GM23338 (cell line): Measurements from ENCODE around the gene KIAA1755. TPM values are rescaled to one million over a fixed set of nuclear protein-coding genes. Genes with fewer than 3 reads are reported as not detected.

ENCODE experiments used
- ATAC-seq: fragments of 200-7000 bp; cut with Tn5 transposase; 3 replicates; pipeline ENCODE4 v1.9.1; 2020
- DNase-seq: peaks from one replicate; pipeline ENCODE4 v3.0.0-alpha.2; 2015; ENCODE audit warnings: low spot score
- H2AFZ ChIP-seq: fragments of 200-600 bp; sonication (generic); 2 replicates; pipeline ENCODE4 v1.8.0; 2016; ENCODE audit warnings: antibody characterized with exemption, mild to moderate bottlenecking, moderate library complexity
- H3F3A ChIP-seq: fragments of 200-600 bp; sonication (generic); replicated peaks from 2 replicates; pipeline ENCODE4 v1.8.0; 2017; ENCODE audit warnings: antibody characterized with exemption, mixed run types, low read depth
- H3K27ac ChIP-seq: fragments of 200-600 bp; sonication (generic); 2 replicates; pipeline ENCODE4 v1.6.1; 2016; ENCODE audit warnings: low read depth
- H3K27me3 ChIP-seq: fragments of 200-600 bp; sonication (generic); 2 replicates; pipeline ENCODE4 v1.8.0; 2016; ENCODE audit warnings: mild to moderate bottlenecking, mixed run types, moderate library complexity; ENCODE audit not compliant: insufficient read depth
- H3K36me3 ChIP-seq: fragments of 200-600 bp; sonication (generic); 2 replicates; pipeline ENCODE4 v1.8.0; 2016; ENCODE audit warnings: mild to moderate bottlenecking; ENCODE audit not compliant: insufficient read depth
- H3K4me1 ChIP-seq: fragments of 200-600 bp; sonication (generic); 2 replicates; pipeline ENCODE4 v1.8.0; 2016; ENCODE audit warnings: mild to moderate bottlenecking, moderate library complexity; ENCODE audit not compliant: insufficient read depth
- H3K4me2 ChIP-seq: fragments of 200-600 bp; sonication (generic); 2 replicates; pipeline ENCODE4 v1.7.1; 2017; ENCODE audit warnings: mixed run types
- H3K4me3 ChIP-seq: fragments of 200-600 bp; sonication (generic); 2 replicates; pipeline ENCODE4 v1.6.1; 2016; ENCODE audit warnings: mixed run types
- H3K79me2 ChIP-seq: fragments of 200-600 bp; sonication (generic); replicated peaks from 2 replicates; pipeline ENCODE4 v1.8.0; 2017; ENCODE audit warnings: mild to moderate bottlenecking; ENCODE audit not compliant: insufficient read depth
- H3K9me2 ChIP-seq: fragments of 200-600 bp; sonication (generic); 2 replicates; pipeline ENCODE4 v1.8.0; 2017; ENCODE audit not compliant: insufficient read depth
- H4K20me1 ChIP-seq: fragments of 200-600 bp; sonication (generic); replicated peaks from 2 replicates; pipeline ENCODE4 v1.8.0; 2017; ENCODE audit warnings: mild to moderate bottlenecking; ENCODE audit not compliant: insufficient read depth
- H3K27ac Mint-ChIP-seq: 2 replicates; pipeline ENCODE4 v1.8.0; 2020; ENCODE audit warnings: inconsistent platforms, mild to moderate bottlenecking, moderate library complexity, mixed read lengths
- H3K27me3 Mint-ChIP-seq: 3 replicates; pipeline ENCODE4 v1.8.0; 2022; ENCODE audit warnings: low read depth, mild to moderate bottlenecking, moderate library complexity, mixed read lengths, inconsistent platforms; ENCODE audit not compliant: insufficient read depth, poor library complexity
- H3K36me3 Mint-ChIP-seq: 3 replicates; pipeline ENCODE4 v1.8.0; 2021; ENCODE audit warnings: low read depth, mild to moderate bottlenecking, inconsistent platforms, moderate library complexity, mixed read lengths
- H3K4me1 Mint-ChIP-seq: 3 replicates; pipeline ENCODE4 v1.8.0; 2020; ENCODE audit warnings: mild to moderate bottlenecking, inconsistent platforms, mixed read lengths
- H3K4me3 Mint-ChIP-seq: 3 replicates; pipeline ENCODE4 v1.8.0; 2021; ENCODE audit warnings: moderate library complexity, mild to moderate bottlenecking, inconsistent platforms, mixed read lengths
- H3K9me3 Mint-ChIP-seq: 3 replicates; pipeline ENCODE4 v1.8.0; 2020; ENCODE audit warnings: moderate library complexity, mild to moderate bottlenecking, inconsistent platforms, mixed read lengths
- CREB1 ChIP-seq: fragments of 250-450 bp; sonication (Bioruptor Pico); IDR thresholded peaks from 2 replicates; pipeline ENCODE4 v1.5.0; 2020; ENCODE audit warnings: low read depth, mild to moderate bottlenecking, moderate library complexity
- EZH2 ChIP-seq: fragments of 200-600 bp; sonication (generic); IDR thresholded peaks from one replicate; pipeline ENCODE4 v1.8.0; 2017; ENCODE audit warnings: antibody characterized with exemption, mild to moderate bottlenecking, low read depth; ENCODE audit not compliant: unreplicated experiment
- EZH2phosphoT487 ChIP-seq: fragments of 200-600 bp; sonication (generic); IDR thresholded peaks from one replicate; pipeline ENCODE4 v1.8.1; 2018; ENCODE audit warnings: antibody characterized with exemption; ENCODE audit not compliant: unreplicated experiment
- JUNB ChIP-seq: IDR thresholded peaks from one replicate; pipeline ENCODE4 v1.6.1; 2016; ENCODE audit warnings: antibody characterized with exemption; ENCODE audit not compliant: unreplicated experiment
- POLR2AphosphoS5 ChIP-seq: IDR thresholded peaks from 2 replicates; pipeline ENCODE4 v1.6.1; 2016; ENCODE audit warnings: antibody characterized with exemption, low read depth
- STAT1 ChIP-seq: IDR thresholded peaks from one replicate; pipeline ENCODE4 v1.6.1; 2016; ENCODE audit warnings: antibody characterized with exemption; ENCODE audit not compliant: unreplicated experiment
- ZNF114 ChIP-seq: fragments of 250-450 bp; sonication (Bioruptor Pico); IDR thresholded peaks from 2 replicates; pipeline ENCODE4 v1.5.0; 2020; ENCODE audit warnings: mild to moderate bottlenecking, moderate library complexity
- ZNF331 ChIP-seq: fragments of 250-450 bp; sonication (Bioruptor Pico); IDR thresholded peaks from 2 replicates; pipeline ENCODE4 v1.5.0; 2020; ENCODE audit warnings: low read depth, mild to moderate bottlenecking, moderate library complexity
- polyA plus RNA-seq: library from polyadenylated mRNA; unstranded; fragments of >200 nt; fragmentation: Nextera tagmentation; extraction: Ambion mirVana; gene quantifications from 2 replicates; pipeline ENCODE4 v1.2.1, GENCODE V29; 2016
- total RNA-seq: library from RNA; depleted of rRNA; stranded (reverse); fragments of >200 nt; shearing (Covaris generic); gene quantifications from 2 replicates; pipeline ENCODE4 v1.2.3, GENCODE V29; 2014
- TF ChIP-seq, protein P1 (sequence below): IDR thresholded peaks from 2 replicates; pipeline ENCODE4 v1.6.1; 2016; ENCODE audit warnings: antibody characterized with exemption
- TF ChIP-seq, protein P2 (sequence below): fragments of 250-450 bp; sonication (Bioruptor Pico); IDR thresholded peaks from 2 replicates; pipeline ENCODE4 v1.5.0; 2020; ENCODE audit warnings: mild to moderate bottlenecking, moderate library complexity
- TF ChIP-seq, protein P3 (sequence below): IDR thresholded peaks from one replicate; pipeline ENCODE4 v1.6.1; 2018; ENCODE audit warnings: antibody characterized with exemption; ENCODE audit not compliant: unreplicated experiment
- TF ChIP-seq, protein P4 (sequence below), 2 experiments: fragments of 200-600 bp in 1 of 2; sonication (generic) in 1 of 2; conservative IDR thresholded peaks; 2 replicates each; pipeline versions ENCODE4 v1.5.1 to v1.6.1; 2016 to 2017; ENCODE audit warnings: antibody characterized with exemption in 2 of 2, low read depth in 2 of 2, mild to moderate bottlenecking in 2 of 2, moderate library complexity in 1 of 2

The KIAA1755 gene
- total and polyA plus RNA-seq, 2 experiments from 2014 or later = 0.28 TPM; not detected in 1

DNA sequence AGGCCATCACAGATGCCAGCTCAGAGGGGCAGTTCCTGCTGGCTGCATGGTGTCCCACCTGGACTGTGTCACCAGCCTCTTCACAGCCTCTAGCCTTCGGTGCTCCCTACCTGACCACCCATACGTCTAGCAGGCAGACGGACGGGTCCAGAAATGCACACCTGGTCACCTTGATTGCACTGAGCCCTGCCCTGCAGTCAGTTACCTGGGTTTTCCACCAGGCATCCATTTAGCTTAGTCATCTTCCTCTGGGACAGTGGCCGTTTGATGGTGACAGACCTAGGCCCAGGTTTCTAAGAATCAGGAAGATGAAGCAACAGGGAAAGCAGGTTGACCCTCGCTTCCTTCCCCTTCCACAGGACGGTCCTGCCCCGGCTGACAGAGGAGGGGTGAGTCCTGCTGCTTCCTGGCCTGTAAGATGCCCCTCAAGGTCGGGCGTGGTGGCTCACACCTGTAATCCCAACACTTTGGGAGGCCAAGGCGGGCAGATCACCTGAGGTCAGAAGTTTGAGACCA is 33.6 kb upstream of the KIAA1755 start:
- TF ChIP-seq STAT1 (no peak), POLR2AphosphoS5 (no peak), CREB1 (no peak), EZH2 (no peak), ZNF114 (CRISPR knock-in tag) (no peak), ZNF331 (no peak), EZH2phosphoT487 (no peak), JUNB (no peak)
- TF ChIP-seq, protein P1, sequence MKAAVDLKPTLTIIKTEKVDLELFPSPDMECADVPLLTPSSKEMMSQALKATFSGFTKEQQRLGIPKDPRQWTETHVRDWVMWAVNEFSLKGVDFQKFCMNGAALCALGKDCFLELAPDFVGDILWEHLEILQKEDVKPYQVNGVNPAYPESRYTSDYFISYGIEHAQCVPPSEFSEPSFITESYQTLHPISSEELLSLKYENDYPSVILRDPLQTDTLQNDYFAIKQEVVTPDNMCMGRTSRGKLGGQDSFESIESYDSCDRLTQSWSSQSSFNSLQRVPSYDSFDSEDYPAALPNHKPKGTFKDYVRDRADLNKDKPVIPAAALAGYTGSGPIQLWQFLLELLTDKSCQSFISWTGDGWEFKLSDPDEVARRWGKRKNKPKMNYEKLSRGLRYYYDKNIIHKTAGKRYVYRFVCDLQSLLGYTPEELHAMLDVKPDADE = no peak
- TF ChIP-seq, protein P2, sequence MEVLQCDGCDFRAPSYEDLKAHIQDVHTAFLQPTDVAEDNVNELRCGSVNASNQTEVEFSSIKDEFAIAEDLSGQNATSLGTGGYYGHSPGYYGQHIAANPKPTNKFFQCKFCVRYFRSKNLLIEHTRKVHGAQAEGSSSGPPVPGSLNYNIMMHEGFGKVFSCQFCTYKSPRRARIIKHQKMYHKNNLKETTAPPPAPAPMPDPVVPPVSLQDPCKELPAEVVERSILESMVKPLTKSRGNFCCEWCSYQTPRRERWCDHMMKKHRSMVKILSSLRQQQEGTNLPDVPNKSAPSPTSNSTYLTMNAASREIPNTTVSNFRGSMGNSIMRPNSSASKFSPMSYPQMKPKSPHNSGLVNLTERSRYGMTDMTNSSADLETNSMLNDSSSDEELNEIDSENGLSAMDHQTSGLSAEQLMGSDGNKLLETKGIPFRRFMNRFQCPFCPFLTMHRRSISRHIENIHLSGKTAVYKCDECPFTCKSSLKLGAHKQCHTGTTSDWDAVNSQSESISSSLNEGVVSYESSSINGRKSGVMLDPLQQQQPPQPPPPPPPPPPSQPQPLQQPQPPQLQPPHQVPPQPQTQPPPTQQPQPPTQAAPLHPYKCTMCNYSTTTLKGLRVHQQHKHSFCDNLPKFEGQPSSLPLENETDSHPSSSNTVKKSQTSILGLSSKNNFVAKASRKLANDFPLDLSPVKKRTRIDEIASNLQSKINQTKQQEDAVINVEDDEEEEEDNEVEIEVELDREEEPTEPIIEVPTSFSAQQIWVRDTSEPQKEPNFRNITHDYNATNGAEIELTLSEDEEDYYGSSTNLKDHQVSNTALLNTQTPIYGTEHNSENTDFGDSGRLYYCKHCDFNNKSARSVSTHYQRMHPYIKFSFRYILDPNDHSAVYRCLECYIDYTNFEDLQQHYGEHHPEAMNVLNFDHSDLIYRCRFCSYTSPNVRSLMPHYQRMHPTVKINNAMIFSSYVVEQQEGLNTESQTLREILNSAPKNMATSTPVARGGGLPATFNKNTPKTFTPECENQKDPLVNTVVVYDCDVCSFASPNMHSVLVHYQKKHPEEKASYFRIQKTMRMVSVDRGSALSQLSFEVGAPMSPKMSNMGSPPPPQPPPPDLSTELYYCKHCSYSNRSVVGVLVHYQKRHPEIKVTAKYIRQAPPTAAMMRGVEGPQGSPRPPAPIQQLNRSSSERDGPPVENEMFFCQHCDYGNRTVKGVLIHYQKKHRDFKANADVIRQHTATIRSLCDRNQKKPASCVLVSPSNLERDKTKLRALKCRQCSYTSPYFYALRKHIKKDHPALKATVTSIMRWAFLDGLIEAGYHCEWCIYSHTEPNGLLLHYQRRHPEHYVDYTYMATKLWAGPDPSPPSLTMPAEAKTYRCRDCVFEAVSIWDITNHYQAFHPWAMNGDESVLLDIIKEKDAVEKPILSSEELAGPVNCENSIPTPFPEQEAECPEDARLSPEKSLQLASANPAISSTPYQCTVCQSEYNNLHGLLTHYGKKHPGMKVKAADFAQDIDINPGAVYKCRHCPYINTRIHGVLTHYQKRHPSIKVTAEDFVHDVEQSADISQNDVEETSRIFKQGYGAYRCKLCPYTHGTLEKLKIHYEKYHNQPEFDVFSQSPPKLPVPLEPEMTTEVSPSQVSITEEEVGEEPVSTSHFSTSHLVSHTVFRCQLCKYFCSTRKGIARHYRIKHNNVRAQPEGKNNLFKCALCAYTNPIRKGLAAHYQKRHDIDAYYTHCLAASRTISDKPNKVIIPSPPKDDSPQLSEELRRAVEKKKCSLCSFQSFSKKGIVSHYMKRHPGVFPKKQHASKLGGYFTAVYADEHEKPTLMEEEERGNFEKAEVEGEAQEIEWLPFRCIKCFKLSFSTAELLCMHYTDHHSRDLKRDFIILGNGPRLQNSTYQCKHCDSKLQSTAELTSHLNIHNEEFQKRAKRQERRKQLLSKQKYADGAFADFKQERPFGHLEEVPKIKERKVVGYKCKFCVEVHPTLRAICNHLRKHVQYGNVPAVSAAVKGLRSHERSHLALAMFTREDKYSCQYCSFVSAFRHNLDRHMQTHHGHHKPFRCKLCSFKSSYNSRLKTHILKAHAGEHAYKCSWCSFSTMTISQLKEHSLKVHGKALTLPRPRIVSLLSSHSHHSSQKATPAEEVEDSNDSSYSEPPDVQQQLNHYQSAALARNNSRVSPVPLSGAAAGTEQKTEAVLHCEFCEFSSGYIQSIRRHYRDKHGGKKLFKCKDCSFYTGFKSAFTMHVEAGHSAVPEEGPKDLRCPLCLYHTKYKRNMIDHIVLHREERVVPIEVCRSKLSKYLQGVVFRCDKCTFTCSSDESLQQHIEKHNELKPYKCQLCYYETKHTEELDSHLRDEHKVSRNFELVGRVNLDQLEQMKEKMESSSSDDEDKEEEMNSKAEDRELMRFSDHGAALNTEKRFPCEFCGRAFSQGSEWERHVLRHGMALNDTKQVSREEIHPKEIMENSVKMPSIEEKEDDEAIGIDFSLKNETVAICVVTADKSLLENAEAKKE (CRISPR knock-in tag) = no peak
- TF ChIP-seq, protein P3, sequence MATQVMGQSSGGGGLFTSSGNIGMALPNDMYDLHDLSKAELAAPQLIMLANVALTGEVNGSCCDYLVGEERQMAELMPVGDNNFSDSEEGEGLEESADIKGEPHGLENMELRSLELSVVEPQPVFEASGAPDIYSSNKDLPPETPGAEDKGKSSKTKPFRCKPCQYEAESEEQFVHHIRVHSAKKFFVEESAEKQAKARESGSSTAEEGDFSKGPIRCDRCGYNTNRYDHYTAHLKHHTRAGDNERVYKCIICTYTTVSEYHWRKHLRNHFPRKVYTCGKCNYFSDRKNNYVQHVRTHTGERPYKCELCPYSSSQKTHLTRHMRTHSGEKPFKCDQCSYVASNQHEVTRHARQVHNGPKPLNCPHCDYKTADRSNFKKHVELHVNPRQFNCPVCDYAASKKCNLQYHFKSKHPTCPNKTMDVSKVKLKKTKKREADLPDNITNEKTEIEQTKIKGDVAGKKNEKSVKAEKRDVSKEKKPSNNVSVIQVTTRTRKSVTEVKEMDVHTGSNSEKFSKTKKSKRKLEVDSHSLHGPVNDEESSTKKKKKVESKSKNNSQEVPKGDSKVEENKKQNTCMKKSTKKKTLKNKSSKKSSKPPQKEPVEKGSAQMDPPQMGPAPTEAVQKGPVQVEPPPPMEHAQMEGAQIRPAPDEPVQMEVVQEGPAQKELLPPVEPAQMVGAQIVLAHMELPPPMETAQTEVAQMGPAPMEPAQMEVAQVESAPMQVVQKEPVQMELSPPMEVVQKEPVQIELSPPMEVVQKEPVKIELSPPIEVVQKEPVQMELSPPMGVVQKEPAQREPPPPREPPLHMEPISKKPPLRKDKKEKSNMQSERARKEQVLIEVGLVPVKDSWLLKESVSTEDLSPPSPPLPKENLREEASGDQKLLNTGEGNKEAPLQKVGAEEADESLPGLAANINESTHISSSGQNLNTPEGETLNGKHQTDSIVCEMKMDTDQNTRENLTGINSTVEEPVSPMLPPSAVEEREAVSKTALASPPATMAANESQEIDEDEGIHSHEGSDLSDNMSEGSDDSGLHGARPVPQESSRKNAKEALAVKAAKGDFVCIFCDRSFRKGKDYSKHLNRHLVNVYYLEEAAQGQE = no peak
- TF ChIP-seq, protein P4, sequence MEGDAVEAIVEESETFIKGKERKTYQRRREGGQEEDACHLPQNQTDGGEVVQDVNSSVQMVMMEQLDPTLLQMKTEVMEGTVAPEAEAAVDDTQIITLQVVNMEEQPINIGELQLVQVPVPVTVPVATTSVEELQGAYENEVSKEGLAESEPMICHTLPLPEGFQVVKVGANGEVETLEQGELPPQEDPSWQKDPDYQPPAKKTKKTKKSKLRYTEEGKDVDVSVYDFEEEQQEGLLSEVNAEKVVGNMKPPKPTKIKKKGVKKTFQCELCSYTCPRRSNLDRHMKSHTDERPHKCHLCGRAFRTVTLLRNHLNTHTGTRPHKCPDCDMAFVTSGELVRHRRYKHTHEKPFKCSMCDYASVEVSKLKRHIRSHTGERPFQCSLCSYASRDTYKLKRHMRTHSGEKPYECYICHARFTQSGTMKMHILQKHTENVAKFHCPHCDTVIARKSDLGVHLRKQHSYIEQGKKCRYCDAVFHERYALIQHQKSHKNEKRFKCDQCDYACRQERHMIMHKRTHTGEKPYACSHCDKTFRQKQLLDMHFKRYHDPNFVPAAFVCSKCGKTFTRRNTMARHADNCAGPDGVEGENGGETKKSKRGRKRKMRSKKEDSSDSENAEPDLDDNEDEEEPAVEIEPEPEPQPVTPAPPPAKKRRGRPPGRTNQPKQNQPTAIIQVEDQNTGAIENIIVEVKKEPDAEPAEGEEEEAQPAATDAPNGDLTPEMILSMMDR (conservative IDR thresholded peaks at IDR 0.05; ENCODE audit: low read depth in 2 of 2) = no peak
- no peak for DNase-seq
- Mint-ChIP-seq H3K9me3 (no peaks in the 10 kb centered on the region), H3K27me3 (peaks cover 12% of the 10 kb centered on the region), H3K4me1 (peaks cover 16% of the 10 kb centered on the region), H3K4me3 (no peak overlapping the region), H3K27ac (peak overlapping the region; percentile 84; the same call in 1 of the 2 replicates), H3K36me3 (no peaks in the 10 kb centered on the region)
- Histone ChIP-seq H3F3A (no peaks in the 10 kb centered on the region), H2AFZ (peak overlapping the region; percentile 61; the same call in 1 of the 2 replicates), H3K79me2 (no peaks in the 10 kb centered on the region), H3K36me3 (no peaks in the 10 kb centered on the region), H3K4me2 (no peak overlapping the region), H3K27ac (no peak overlapping the region), H3K27me3 (no peaks in the 10 kb centered on the region), H3K9me2 (no peaks in the 10 kb centered on the region), H4K20me1 (no peaks in the 10 kb centered on the region), H3K4me1 (no peaks in the 10 kb centered on the region), H3K4me3 (no peak overlapping the region)
- no peak for ATAC-seq
